Caco-2 (cell line): ENCODE measurements around the gene LRP1. TPM values are rescaled to one million over a fixed set of nuclear protein-coding genes. Genes with fewer than 3 reads are reported as not detected.

Experiments
- BruUV-seq: library from RNA; stranded (reverse); fragments of 400-500 nt; replicated peaks from 2 replicates; lab custom pipeline; 2021; lab: Mats Ljungman, UMichigan
- CTCF ChIA-PET: fragments of 300-600 bp; sonication (Branson Sonifier 250); formaldehyde crosslinking; loops from one replicate; lab custom pipeline; 2022; ENCODE audit warnings: antibody characterized with exemption; lab: Charles Lee
- POLR2A ChIA-PET: fragments of 300-600 bp; sonication (Branson Sonifier 250); formaldehyde crosslinking; loops from one replicate; lab custom pipeline; 2022; ENCODE audit warnings: antibody characterized with exemption; lab: Charles Lee
- DNase-seq, 2 experiments: peaks; one replicate each; pipeline versions ENCODE4 v3.0.0 to v3.0.0-alpha.2; 2020 to 2022
- H3K27me3 ChIP-seq: replicated peaks from 2 replicates; pipeline ENCODE4 v1.6.0; 2011; ENCODE audit warnings: low read length; ENCODE audit not compliant: control insufficient read depth, insufficient read depth
- H3K36me3 ChIP-seq: 2 replicates; pipeline ENCODE4 v1.5.1; 2011; ENCODE audit warnings: low read length; ENCODE audit not compliant: control insufficient read depth, insufficient read depth
- H3K4me1 ChIP-seq: fragments of 250-450 bp; sonication (Bioruptor Pico); 2 replicates; pipeline ENCODE4 v1.5.1; 2020; ENCODE audit warnings: mild to moderate bottlenecking
- H3K4me3 ChIP-seq: 2 replicates; pipeline ENCODE4 v1.5.1; 2011; ENCODE audit warnings: low read depth, mild to moderate bottlenecking, control low read depth, low read length
- H3K9me3 ChIP-seq: fragments of 250-450 bp; sonication (Bioruptor Pico); 2 replicates; pipeline ENCODE4 v1.5.1; 2020; ENCODE audit warnings: mild to moderate bottlenecking, moderate library complexity
- H3K27ac Mint-ChIP-seq: one replicate; pipeline ENCODE4 v1.8.0; 2022; ENCODE audit warnings: mixed read lengths; ENCODE audit not compliant: unreplicated experiment
- H3K27me3 Mint-ChIP-seq: one replicate; pipeline ENCODE4 v1.8.0; 2022; ENCODE audit warnings: mixed read lengths; ENCODE audit not compliant: insufficient read depth, unreplicated experiment
- H3K36me3 Mint-ChIP-seq: one replicate; pipeline ENCODE4 v1.8.0; 2022; ENCODE audit warnings: mild to moderate bottlenecking, mixed read lengths; ENCODE audit not compliant: insufficient read depth, unreplicated experiment
- H3K4me1 Mint-ChIP-seq: one replicate; pipeline ENCODE4 v1.8.0; 2022; ENCODE audit warnings: low read depth, mixed read lengths; ENCODE audit not compliant: unreplicated experiment
- H3K4me3 Mint-ChIP-seq: one replicate; pipeline ENCODE4 v1.8.0; 2022; ENCODE audit warnings: mild to moderate bottlenecking, moderate library complexity, mixed read lengths; ENCODE audit not compliant: unreplicated experiment
- H3K9me3 Mint-ChIP-seq: one replicate; pipeline ENCODE4 v1.8.0; 2022; ENCODE audit warnings: mixed read lengths; ENCODE audit not compliant: unreplicated experiment
- intact Hi-C: fragments of 100-400 bp; cut with micrococcal nuclease; formaldehyde crosslinking; loops from one replicate; pipeline ENCODE4 v1.10.0; 2022; ENCODE audit not compliant: unreplicated experiment
- total RNA-seq: library from RNA; stranded (reverse); gene quantifications from 2 replicates; pipeline ENCODE4 v1.2.3, GENCODE V29; 2022
- TF ChIP-seq, protein P1 (sequence below), 2 experiments: fragments of 200-600 bp in 1 of 2; IDR thresholded peaks; 1 replicate in 1 of 2; 2 replicates in 1 of 2; pipeline versions ENCODE4 v1.5.1 to v1.8.0; 2011 to 2022; ENCODE audit warnings: antibody characterized with exemption in 1 of 2, control low read depth in 1 of 2, inconsistent platforms in 1 of 2, low read depth in 1 of 2, low read length in 1 of 2, mild to moderate bottlenecking in 1 of 2, moderate library complexity in 1 of 2; ENCODE audit not compliant: insufficient read depth in 1 of 2, severe bottlenecking in 1 of 2, unreplicated experiment in 1 of 2

The LRP1 gene
- total RNA-seq, 1 experiment from 2014 or later = 111 TPM

- H3K4me1 ChIP-seq = peaks cover 11% of the 10 kb centered on the region
- H3K4me1 Mint-ChIP-seq = peaks cover 7% of the 10 kb centered on the region
- H3K9me3 Mint-ChIP-seq = no peaks in the 10 kb centered on the region
- no peaks in the 10 kb centered on the region for H3K27me3 Mint-ChIP-seq
- H3K4me3 ChIP-seq = no peak overlapping the region
- no peaks in the 10 kb centered on the region for H3K27me3 ChIP-seq
- no peaks in the 10 kb centered on the region for H3K9me3 ChIP-seq
- DNase-seq = no peak
- ChIA-PET CTCF (interaction anchor here (0.6 to 0.9 kb wide), 3 partner anchors 37 to 170 kb away, joined by 3 to 4 read pairs (median 3); no protein-coding TSS in a partner anchor), POLR2A (interaction anchor here (0.6 kb wide), 1 partner anchor 124 kb away, joined by 3 read pairs; no protein-coding TSS in a partner anchor)
- no peak overlapping the region for H3K4me3 Mint-ChIP-seq
- BruUV-seq = no TSS peak
- peaks cover 12% of the 10 kb centered on the region for H3K36me3 Mint-ChIP-seq
- intact Hi-C loops = no loop called here
- no peak overlapping the region for H3K27ac Mint-ChIP-seq
- H3K36me3 ChIP-seq = peaks cover 2% of the 10 kb centered on the region; the same call in 1 of the 2 replicates
- TF ChIP-seq, protein P1, sequence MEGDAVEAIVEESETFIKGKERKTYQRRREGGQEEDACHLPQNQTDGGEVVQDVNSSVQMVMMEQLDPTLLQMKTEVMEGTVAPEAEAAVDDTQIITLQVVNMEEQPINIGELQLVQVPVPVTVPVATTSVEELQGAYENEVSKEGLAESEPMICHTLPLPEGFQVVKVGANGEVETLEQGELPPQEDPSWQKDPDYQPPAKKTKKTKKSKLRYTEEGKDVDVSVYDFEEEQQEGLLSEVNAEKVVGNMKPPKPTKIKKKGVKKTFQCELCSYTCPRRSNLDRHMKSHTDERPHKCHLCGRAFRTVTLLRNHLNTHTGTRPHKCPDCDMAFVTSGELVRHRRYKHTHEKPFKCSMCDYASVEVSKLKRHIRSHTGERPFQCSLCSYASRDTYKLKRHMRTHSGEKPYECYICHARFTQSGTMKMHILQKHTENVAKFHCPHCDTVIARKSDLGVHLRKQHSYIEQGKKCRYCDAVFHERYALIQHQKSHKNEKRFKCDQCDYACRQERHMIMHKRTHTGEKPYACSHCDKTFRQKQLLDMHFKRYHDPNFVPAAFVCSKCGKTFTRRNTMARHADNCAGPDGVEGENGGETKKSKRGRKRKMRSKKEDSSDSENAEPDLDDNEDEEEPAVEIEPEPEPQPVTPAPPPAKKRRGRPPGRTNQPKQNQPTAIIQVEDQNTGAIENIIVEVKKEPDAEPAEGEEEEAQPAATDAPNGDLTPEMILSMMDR (IDR thresholded peaks at IDR 0.05; ENCODE audit: insufficient read depth in 1 of 2, low read depth in 1 of 2, low read length in 1 of 2, severe bottlenecking in 1 of 2, unreplicated experiment in 1 of 2) = no peak
Measured at GRCh38 chr12:57106021-57106708, 22.1 kb upstream of the LRP1 start.

- Mint-ChIP-seq H3K4me1 (peaks cover 9% of the 10 kb centered on the region), H3K27me3 (no peaks in the 10 kb centered on the region), H3K36me3 (peaks cover 19% of the 10 kb centered on the region), H3K27ac (no peak overlapping the region), H3K4me3 (no peak overlapping the region), H3K9me3 (no peaks in the 10 kb centered on the region)
- H3K4me1 ChIP-seq = peaks cover 2% of the 10 kb centered on the region; the same call in 1 of the 2 replicates
- ChIA-PET CTCF (no interaction called here), POLR2A (no interaction called here)
- H3K4me3 ChIP-seq = no peak overlapping the region
- no peaks in the 10 kb centered on the region for H3K9me3 ChIP-seq
- no peak for DNase-seq
- BruUV-seq = no TSS peak
- TF ChIP-seq, protein P1 (IDR thresholded peaks at IDR 0.05; ENCODE audit: insufficient read depth in 1 of 2, low read depth in 1 of 2, low read length in 1 of 2, severe bottlenecking in 1 of 2, unreplicated experiment in 1 of 2) = no peak
- no peaks in the 10 kb centered on the region for H3K27me3 ChIP-seq
- H3K36me3 ChIP-seq = peaks cover 2% of the 10 kb centered on the region; the same call in 1 of the 2 replicates
- intact Hi-C loops = no loop called here
Measured at GRCh38 chr12:57107456-57108155, 20.7 kb upstream of the LRP1 start.
